GM11168 (cell line): ENCODE data around the gene DLGAP1.

Experiments used
- in situ Hi-C: fragments of 300-500 bp; cut with MboI; formaldehyde crosslinking; loops from one replicate; pipeline ENCODE4 v1.12.0; 2022; ENCODE audit warnings: low sequenced_read_pairs; ENCODE audit not compliant: unreplicated experiment

DLGAP1 gene

GRCh38 chr18:3455907-3456685, 999.0 kb downstream of the DLGAP1 start:
- in situ Hi-C loops = loop anchor here (25.0 kb wide), 1 partner anchor 169 kb away; no protein-coding TSS in a partner anchor

- in situ Hi-C loops = loop anchor here (25.0 kb wide), 1 partner anchor 168 kb away; no protein-coding TSS in a partner anchor
These were observed 999.9 kb downstream of the DLGAP1 start for GRCh38 chr18:3455090-3455635.

GRCh38 chr18:3454365-3455089, 1000.6 kb downstream of the DLGAP1 start:
- in situ Hi-C loops = loop anchor here (25.0 kb wide), 1 partner anchor 167 kb away; no protein-coding TSS in a partner anchor

GRCh38 chr18:3453540-3454364, 1001.4 kb downstream of the DLGAP1 start:
- in situ Hi-C loops = loop anchor here (25.0 kb wide), 1 partner anchor 166 kb away; no protein-coding TSS in a partner anchor

GRCh38 chr18:3452750-3453539, 1002.2 kb downstream of the DLGAP1 start:
- in situ Hi-C loops = loop anchor here (25.0 kb wide), 1 partner anchor 166 kb away; no protein-coding TSS in a partner anchor

GRCh38 chr18:3451989-3452749, 1002.9 kb downstream of the DLGAP1 start:
- in situ Hi-C loops = loop anchor here (25.0 kb wide), 1 partner anchor 165 kb away; no protein-coding TSS in a partner anchor

- in situ Hi-C loops = loop anchor here (25.0 kb wide), 1 partner anchor 164 kb away; no protein-coding TSS in a partner anchor
These were observed 1003.7 kb downstream of the DLGAP1 start for GRCh38 chr18:3451183-3451988.

- in situ Hi-C loops = loop anchor here (25.0 kb wide), 1 partner anchor 163 kb away; no protein-coding TSS in a partner anchor
These were observed 1004.3 kb downstream of the DLGAP1 start for GRCh38 chr18:3450799-3451182.

- in situ Hi-C loops = loop anchor here (25.0 kb wide), 1 partner anchor 163 kb away; no protein-coding TSS in a partner anchor
These were observed 1004.9 kb downstream of the DLGAP1 start, which contains the start of gene TGIF1 for GRCh38 chr18:3450012-3450798. TGIF1 (plus strand) TSS chr18:3450172; CDS start chr18:3450490, 318 bp downstream.

GRCh38 chr18:3449512-3450011, 1005.5 kb downstream of the DLGAP1 start:
- in situ Hi-C loops = loop anchor here (5.0 to 25.0 kb wide), 2 partner anchors 148 to 162 kb away; no protein-coding TSS in a partner anchor

GRCh38 chr18:3448838-3449511, 1006.1 kb downstream of the DLGAP1 start:
- in situ Hi-C loops = loop anchor here (5.0 kb wide), 1 partner anchor 148 kb away; no protein-coding TSS in a partner anchor

GRCh38 chr18:3447895-3448837, 1006.9 kb downstream of the DLGAP1 start:
- in situ Hi-C loops = loop anchor here (5.0 kb wide), 1 partner anchor 149 kb away; no protein-coding TSS in a partner anchor

- in situ Hi-C loops = loop anchor here (5.0 kb wide), 1 partner anchor 150 kb away; no protein-coding TSS in a partner anchor
These were observed 1007.8 kb downstream of the DLGAP1 start for GRCh38 chr18:3447068-3447894.
